ENCODE results near the gene ZXDB.

DNA sequence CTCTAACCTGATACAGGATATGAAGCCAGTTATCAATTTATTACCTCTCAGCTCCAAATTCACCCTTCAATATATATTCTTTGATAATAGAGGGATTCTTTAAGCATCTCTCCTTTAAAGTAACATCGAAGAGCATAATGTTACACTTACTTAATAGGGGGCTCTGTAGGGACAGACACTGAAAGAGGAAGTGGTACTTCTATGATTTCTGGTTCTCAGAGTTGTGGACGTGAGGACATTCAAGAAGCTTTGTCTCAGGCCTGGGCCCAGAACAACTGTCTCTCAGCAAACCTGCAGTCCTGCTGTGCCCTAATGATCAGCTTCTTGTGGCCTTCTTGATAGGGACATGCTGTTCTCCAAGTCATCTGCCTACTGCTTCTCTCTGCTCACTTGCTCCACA is 4.2 kb upstream of the ZXDB start:
- TF ChIP-seq, protein P1, sequence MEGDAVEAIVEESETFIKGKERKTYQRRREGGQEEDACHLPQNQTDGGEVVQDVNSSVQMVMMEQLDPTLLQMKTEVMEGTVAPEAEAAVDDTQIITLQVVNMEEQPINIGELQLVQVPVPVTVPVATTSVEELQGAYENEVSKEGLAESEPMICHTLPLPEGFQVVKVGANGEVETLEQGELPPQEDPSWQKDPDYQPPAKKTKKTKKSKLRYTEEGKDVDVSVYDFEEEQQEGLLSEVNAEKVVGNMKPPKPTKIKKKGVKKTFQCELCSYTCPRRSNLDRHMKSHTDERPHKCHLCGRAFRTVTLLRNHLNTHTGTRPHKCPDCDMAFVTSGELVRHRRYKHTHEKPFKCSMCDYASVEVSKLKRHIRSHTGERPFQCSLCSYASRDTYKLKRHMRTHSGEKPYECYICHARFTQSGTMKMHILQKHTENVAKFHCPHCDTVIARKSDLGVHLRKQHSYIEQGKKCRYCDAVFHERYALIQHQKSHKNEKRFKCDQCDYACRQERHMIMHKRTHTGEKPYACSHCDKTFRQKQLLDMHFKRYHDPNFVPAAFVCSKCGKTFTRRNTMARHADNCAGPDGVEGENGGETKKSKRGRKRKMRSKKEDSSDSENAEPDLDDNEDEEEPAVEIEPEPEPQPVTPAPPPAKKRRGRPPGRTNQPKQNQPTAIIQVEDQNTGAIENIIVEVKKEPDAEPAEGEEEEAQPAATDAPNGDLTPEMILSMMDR (IDR thresholded peaks at IDR 0.05; ENCODE audit: poor library complexity, severe bottlenecking), result no peak
- TF ChIP-seq SMC3 (conservative IDR thresholded peaks at IDR 0.05; ENCODE audit: poor library complexity) (no peak), POLR2AphosphoS5 (IDR thresholded peaks at IDR 0.05) (no peak), EZH2 (IDR thresholded peaks at IDR 0.05; ENCODE audit: borderline replicate concordance, insufficient read depth, low read length, poor library complexity, severe bottlenecking) (no peak), TAF1 (IDR thresholded peaks at IDR 0.05; ENCODE audit: low read depth) (no peak), MXI1 (conservative IDR thresholded peaks at IDR 0.05; ENCODE audit: poor library complexity, severe bottlenecking) (no peak), RAD21 (conservative IDR thresholded peaks at IDR 0.05) (no peak)
- TF ChIP-seq, protein P2, sequence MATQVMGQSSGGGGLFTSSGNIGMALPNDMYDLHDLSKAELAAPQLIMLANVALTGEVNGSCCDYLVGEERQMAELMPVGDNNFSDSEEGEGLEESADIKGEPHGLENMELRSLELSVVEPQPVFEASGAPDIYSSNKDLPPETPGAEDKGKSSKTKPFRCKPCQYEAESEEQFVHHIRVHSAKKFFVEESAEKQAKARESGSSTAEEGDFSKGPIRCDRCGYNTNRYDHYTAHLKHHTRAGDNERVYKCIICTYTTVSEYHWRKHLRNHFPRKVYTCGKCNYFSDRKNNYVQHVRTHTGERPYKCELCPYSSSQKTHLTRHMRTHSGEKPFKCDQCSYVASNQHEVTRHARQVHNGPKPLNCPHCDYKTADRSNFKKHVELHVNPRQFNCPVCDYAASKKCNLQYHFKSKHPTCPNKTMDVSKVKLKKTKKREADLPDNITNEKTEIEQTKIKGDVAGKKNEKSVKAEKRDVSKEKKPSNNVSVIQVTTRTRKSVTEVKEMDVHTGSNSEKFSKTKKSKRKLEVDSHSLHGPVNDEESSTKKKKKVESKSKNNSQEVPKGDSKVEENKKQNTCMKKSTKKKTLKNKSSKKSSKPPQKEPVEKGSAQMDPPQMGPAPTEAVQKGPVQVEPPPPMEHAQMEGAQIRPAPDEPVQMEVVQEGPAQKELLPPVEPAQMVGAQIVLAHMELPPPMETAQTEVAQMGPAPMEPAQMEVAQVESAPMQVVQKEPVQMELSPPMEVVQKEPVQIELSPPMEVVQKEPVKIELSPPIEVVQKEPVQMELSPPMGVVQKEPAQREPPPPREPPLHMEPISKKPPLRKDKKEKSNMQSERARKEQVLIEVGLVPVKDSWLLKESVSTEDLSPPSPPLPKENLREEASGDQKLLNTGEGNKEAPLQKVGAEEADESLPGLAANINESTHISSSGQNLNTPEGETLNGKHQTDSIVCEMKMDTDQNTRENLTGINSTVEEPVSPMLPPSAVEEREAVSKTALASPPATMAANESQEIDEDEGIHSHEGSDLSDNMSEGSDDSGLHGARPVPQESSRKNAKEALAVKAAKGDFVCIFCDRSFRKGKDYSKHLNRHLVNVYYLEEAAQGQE (IDR thresholded peaks at IDR 0.05; ENCODE audit: borderline replicate concordance), result no peak

All from neural cell (in vitro differentiated cells).